ENCODE results near the gene M6PR. TPM values are rescaled to one million over a fixed set of nuclear protein-coding genes. Genes with fewer than 3 reads are reported as not detected.

The M6PR gene
- 181 TPM for total RNA-seq

DNA sequence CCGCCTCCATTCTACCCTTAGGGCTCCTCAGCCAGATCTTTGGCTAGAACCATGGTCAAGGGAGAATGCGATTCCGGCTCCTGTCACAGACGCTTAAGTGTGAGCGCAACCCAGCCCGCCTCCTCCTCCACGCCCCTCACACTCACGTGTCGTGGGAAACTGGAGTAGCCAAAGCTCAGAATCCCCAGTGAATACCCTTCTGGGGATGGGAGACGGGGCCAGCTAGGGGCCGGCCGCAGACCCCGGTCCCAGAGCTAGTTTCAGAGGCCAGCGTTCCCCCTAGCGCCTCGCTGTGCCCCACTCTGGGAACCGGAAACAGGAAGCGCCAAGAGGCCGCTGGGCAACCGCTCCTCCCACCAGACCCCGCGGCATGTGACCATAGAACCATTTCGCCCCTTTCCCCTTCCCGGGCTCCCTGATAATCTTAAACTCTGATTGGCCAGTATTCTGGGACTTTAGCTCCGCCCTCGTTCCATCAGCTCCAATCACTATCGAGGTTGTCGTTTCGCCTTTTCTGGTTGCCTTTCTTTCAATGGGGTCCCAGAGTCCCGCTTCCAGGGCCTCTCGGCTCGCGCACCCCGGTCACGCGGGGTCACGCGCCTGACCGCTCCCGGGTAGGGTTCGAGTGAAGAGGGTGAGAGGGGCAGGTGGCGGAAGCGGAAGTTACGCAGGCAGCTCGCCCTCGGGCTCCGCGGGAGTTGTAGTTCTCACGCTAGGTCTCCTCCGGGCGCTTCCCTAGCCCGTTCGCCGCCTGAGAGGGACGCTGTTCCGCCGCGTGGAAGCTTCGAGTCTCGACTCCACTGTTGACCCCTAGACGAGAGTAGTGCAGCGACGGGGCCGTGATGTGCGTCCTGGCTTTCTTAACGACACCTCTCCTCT, at the start of gene M6PR:
TSS of gene M6PR (minus strand) at position 304 of the 879 bp plus-strand sequence. CDS start 3,241 bp downstream, outside the sequence.
- peak; percentile 95 for DNase-seq (ENCODE audit: low spot score)

DNA sequence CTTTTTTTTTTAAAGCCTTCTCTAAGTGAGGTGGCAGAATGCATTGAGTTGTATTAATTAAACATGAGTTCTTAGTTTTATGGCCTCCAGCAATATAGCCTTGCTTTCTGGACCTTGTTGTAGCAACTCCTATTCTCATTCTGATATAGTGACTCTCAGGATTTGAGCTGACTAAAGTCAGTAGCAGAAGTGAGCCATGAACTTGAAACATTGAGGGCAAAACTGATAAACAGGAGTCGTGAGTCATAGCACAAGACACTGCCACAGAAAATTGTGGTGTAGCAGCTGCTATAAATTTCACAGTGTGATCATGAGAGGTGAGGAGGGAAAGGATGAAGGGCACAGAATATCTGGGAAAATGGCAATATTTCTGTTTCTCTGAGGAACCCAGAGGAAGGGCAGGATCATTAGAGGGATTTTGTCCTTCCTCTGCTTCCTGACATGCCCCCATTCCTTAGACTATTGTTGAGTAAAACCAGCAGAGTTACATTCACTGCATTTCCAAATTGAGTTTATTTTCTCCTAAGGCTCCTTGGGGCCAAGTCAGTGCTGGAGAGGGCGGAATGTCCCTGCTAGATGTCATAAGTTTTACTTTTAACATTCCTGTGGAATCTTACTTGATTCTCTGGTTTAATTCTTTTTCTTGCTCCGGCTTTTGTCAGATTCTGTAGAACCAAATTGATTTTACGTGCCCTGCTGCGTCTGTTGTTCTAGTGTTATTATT, 47.4 kb upstream of the M6PR start:
- no peak for DNase-seq (ENCODE audit: low spot score)

DNA sequence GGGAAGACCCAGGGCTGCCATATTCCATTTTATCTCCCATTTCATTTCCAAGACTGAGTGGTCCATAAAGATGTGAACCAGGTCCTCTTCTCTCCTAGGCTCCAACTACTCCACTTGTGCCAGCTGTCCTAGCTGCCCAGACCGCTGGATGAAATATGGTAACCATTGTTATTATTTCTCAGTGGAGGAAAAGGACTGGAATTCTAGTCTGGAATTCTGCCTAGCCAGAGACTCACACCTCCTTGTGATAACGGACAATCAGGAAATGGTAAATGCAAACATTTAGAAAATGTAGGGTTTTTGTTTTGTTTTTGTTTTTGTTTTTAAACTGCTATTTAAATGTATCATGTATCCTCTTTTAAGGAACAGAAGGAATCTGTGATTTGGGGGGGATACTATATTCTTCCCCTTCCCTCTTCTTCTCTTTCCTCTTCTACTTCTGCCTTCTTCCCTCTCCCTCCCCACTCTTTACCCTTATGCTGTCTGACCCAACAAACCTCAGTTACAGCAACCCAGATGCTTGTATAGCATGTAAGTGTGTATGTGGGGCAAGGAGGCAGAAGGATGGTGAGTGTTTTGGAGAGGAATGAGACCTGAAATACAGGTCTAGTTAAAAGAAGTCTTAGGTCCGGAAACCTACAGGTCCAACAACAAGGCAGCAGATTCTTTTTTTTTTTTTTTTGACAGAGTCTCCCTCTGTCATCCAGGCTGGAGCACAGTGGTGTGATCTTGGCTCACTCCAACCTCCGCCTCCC, 45.8 kb upstream of the M6PR start:
- DNase-seq (ENCODE audit: low spot score), result no peak

DNA sequence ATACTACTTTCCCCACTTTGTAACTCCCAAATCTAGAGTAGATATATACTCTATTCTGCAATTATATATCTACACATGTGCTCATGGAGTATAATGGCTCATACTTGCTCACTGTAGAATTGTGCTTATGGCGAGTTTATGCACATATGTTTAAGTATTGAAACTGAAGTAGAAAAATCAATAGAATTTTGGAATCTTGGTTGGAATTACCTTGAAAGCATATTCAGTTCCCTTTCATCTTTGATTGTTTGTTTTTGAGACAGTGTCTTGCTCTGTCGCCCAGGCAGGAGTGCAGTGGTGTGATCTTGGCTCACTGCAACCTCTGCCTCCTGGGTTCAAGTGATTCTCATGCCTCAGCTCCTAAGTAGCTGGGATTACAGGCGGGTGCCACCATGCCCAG, 44.4 kb upstream of the M6PR start:
- no peak for DNase-seq (ENCODE audit: low spot score)

DNA sequence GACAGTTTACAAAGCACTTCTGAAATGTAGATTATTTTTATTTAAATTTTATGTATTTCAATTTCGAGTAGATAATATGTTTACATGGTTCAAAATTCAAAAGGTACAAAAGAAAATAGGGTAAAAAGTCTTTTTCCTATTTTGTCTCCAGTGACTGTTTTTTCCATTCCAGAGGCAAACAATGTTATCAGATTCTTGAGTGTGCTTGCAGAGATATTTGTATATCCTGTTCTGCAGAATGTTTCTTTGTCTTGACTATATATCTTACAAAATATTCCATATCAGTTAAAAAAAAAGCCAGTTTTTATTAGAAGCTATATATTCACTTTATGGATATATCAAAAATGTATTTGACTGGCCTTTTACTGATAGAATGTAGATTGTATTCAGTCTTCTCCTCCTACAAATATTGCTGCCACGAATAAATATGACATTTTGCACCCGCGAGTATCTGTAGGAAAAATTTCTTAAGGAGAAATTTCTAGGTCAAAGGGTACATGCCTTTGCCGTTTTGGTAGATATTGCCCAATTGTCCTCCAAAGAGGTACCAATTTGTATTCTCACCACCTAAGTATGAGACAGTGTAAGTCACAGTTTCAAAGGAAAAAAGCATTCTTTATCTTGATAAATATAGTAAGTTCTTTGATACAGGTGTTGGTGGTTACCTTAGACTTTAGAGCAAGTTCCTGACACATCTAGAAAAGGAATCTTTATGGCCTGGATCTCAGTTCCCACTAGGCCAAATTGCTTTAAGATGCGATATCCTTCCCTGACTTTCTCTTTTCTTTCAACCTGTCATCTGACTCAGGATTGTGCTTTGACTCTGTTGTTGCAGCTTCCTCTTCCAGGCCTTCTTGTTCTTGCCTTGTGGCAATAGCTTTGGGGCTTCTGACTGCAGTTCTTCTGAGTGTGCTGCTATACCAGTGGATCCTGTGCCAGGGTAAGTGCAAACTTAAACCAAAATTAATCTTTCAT, 42.2 kb upstream of the M6PR start:
- no peak for DNase-seq (ENCODE audit: low spot score)

DNA sequence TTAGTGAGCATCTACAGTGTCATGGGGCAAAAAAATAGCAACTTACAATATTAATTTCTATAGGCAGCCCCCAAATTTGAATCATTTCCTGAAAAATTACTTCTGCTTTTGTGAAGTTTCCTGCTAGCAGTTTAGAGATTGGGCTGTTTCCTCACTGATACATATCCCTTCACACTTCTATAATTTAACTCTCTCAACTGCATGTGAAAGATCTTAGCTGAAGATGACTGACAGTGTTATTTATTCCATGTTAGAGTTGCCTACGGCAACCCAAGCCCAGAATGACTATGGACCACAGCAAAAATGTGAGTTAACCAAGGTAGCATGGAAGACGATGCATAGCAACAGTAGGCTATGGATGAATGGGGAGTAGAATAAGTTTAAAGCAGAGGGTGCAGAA, 40.0 kb upstream of the M6PR start, which contains the start of gene KLRG1:
TSS of gene KLRG1 (plus strand) at position 134 of the 400 bp plus-strand sequence. CDS start at position 224, 90 bp downstream.
- no peak for DNase-seq (ENCODE audit: low spot score)

DNA sequence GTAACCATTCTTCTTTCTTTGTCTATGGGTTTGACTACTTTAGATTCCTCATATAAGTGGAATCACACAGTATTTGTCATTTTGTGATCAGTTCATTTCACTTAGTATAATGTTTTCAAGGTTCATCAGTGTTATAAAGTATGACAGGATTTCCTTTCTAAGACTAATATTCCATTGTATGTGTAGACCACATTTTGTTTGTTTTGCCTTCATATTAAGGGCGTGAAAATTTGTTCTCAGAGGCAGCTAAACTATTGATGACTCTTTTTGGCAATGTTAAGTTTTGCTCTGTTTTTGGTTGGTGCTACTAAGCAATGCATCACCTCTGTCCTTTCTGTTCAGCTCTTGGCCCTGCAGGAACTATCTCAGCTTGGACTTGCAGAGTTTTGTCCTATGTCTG, 38.2 kb upstream of the M6PR start:
- no peak for DNase-seq (ENCODE audit: low spot score)

DNA sequence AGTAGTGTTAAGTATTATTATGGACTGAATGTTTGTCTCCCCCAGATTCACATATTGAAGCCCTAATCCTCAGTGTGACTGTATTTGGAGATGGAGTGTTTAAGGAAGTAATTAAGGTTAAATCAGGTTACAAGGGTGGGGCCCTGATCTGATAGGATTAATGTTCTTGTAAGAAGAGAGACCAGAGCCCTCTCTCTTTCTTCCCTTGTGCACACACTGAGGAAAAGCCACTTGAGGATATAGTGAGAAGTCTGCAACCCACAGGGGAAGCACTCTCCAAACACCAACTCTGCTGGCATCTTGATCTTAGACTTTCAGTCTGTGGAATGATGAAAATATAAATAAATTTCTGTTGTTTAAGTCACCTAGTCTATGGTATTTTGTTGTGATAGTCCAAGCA, 37.7 kb upstream of the M6PR start:
- no peak for DNase-seq (ENCODE audit: low spot score)

DNA sequence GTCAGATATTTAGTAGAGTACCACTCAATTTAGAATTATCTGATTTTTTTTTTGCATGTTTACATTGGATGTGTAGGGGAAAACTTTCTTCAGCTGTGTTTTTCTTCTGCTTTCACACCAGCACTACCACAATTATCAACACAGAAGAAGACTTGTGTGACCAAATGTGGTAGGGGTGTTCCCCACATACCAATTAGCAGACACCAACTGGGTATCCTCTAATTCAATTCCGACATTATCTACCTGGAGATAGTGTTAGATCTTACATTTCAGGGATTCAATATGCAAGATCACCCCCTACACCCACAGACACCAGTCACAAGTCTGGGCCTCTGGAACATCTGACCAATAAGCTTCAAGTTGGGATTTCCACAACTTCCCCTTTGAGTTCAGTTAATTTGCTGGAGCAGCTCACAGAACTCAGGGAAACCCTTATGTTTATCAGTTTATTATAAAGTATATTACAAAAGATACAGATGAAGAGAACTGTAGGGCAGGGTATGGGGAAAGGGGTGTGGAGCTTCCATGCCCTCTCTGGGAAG, 35.8 kb upstream of the M6PR start:
- DNase-seq (ENCODE audit: low spot score), result no peak

DNA sequence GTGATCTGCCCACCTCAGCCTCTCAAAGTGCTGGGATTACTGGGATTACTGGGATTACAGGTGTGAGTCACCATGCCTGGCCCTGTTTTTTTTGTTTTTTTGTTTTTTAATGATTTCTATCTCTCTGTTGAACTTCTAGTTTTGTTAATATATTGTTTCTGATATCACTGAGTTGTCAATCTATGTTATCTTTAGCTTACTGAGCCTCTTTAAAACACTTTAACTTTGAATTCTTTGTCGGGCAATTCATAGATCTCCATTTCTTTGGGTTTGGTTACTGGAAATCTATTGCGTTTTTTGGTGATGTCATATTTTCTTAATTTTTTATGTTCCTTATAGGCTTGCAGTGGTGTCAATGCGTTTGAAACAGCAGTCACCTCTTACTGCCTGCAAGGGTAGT, 30.7 kb upstream of the M6PR start:
- no peak for DNase-seq (ENCODE audit: low spot score)

DNA sequence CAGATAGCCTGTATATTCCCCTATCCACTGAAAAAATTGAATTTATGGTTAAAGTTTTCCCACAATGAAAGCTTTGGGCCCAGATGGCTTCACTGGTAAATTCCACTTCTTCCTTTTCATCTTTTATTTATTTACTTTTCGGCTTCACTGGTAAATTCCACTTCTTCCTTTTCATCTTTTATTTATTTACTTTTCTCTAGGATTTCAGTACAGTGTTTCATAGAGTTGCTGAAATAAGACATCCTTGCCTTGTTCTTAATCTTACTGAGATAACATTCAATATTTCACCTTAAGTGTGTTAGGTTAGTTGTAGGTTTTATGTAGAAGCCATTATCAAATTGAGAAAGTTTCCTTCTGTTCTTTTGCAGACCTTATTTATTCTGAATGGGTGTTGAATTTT, 21.0 kb upstream of the M6PR start:
- DNase-seq (ENCODE audit: low spot score), result no peak

DNA sequence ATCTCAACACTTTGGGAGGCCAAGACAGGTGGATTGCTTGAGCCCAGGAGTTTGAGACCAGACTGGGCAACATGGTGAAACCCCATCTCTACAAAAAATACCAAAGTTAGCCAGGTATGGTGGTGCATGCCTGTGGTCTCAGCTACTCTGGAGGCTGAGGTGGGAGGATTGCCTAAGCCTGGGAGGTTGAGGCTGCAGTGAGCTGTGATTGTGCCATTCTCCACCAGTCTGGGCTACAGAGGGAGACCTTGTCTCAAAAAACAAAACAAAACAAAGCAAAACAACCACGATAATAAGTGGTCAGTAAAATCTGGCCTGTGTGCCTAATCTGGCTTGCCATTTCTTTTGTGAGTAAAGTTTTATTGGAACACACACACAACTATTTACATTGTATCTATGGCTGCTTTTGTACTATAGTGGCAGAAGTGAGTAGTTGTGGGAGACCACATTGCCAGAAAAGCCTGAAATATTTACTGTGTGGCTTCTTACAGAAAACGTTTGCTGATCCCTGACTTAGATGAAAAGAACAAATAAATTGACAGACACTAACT, 20.5 kb upstream of the M6PR start:
- DNase-seq (ENCODE audit: low spot score), result no peak

DNA sequence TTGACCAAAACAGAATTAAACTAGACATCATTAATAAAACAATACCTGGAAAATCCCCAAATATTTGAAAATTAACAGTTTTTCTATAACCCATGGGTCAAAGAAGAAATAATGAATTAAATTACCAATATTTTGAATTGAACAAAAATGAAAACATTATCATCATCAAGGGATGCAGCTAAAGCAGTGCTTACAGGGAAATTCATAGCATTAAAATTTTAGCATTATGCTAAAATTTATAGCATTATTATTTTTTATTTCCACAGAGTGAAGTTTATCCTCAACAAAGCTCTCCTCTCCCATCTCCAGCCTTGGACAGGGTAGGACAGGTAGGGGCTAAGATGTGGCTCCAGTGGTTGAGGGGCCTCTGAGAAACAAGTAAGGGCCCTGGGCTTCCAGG, 19.3 kb upstream of the M6PR start:
- no peak for DNase-seq (ENCODE audit: low spot score)

DNA sequence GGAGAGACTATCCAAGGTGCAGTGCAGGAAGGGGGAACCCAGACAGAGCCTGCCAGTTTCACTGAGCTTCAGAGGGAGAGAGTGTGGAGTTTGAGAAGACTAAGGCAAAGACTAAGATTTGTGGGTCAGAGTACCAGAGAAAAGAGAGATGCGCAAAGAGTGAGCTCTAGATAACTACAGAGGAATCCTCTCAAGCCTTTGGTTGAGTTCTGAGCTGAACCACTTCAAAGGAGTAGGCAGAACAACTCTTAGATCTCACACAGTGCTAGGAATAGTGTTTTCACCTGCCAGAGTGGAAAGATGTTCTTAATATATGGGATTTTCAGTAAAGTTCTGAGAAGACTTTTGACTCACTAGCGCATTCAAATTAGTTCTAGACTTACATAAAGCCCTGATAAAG, 10.7 kb upstream of the M6PR start:
- DNase-seq (ENCODE audit: low spot score), result no peak

DNA sequence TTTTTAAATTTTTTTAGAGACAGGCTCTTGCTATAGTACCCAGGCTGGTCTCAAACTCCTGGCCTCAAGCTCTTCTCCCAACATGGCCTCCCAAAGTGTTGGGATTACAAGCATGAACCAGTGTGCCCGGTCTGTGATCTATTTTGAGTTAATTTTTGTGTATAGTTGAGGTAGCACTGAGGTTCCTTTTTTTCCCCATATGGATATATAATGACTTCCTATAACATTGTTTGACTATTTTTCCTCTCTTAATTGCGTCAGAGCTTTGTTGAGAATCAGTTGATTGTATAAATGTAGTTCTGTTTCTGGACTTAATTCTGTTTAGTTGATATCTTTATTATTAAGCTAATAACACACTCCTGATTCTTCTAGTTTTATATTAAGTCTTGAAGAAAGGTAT, 8.6 kb upstream of the M6PR start:
- DNase-seq (ENCODE audit: low spot score), result no peak

DNA sequence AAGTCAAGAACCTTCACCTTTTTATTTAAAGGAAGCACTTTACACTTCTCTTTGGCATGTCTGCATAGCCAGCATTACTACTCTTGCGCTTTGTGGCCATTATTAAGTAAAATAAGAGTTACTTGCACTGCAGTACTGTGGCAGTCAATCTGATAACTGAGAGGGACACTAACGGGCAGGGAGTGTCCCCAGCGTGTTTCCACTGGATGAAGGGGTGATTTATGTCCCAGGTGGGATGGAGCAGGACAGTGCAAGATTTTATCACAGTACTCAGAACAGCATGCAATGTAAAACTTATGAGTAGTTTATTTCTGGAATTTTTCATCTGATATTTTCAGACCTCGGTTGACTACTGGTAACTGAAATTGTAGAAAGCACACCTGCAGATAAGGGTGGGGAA, 8.1 kb upstream of the M6PR start:
- no peak for DNase-seq (ENCODE audit: low spot score)

DNA sequence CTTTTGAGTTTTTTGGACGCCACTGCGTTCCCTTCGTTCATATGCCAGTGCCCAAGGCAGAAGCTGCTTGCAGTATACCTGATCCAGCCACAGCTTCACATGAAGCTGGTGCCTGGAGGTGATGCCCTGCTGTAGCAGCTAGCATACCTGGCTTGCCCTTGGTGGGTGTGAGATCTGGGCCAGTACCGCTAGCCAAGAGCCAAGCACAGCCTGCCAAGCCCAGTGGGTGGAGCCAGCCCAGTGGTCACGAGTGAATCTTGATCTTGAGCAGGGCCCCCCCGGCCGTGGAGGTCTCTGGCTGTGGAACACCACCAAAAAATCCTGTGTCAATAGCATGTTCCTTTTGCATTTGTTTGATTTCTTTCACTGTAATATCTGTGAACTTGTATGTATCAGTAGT, 7.3 kb upstream of the M6PR start:
- no peak for DNase-seq (ENCODE audit: low spot score)

DNA sequence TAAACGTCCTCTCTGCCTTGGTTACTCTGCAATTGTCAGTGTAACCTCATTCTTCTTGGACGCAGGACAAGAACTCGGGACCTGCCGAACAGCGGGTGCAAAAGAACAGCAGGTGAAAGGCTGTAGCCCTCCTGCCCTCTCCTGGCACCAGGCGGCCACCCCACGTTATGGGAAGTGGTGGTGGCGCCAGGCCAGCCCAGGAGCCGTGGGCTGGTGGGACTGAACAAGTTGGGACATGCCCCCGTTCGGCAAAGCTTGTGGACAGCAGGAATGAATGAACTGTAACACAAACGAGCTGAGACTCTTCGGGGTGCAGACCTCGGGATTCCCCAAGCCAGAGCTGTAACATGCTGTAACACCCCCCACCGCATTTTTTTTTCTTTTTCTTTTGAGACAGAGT, 6.6 kb upstream of the M6PR start:
- no peak for DNase-seq (ENCODE audit: low spot score)

DNA sequence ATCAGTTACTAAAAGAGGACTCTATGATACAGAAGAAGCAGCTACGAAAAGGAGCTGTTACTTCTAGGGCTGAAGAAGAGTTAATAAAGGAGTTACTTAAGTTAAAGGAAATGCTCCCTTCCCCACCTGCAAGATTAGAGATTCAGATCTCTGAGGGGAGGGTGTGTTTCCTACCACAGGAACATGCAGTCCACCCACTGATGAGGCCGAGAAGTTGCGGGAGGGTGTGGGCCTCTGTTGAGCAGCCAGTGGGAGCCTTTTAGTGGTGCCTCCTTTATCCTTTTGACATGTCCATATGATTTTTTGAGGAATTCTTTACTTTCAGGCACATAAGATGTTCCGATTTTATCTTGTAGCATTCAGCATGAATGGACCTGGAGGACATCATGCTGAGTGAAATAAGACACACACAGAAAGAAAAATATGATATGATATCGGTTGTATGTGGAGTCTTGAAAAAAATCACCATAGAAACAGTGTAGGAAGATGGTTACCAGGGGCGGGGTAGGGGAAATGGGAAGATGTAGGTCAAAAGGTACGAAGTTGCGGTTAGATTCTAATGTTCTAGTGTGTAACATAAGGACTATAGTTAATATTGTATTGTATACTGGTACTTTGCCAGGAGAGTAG, 4.4 kb upstream of the M6PR start:
- DNase-seq (ENCODE audit: low spot score), result no peak

DNA sequence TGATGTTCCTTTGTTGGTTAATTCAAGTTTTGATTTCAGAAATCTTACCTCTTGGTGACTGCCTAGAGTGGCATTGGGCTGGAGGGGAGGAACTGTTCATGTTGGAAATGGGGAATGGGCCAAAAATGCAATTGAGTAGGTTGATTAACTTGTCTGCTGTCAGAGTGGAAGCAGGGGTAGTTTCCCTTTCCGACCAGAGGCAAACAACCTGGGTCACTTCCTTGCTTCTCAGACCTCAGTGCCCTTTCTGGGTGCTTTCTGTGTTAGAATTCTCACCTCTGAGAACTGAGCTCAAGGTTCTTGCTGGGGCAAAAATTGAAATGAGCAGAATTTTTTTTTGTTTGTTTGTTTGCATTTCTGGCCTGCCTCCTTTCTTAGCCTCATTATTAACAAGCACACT, 2.3 kb upstream of the M6PR start:
- no peak for DNase-seq (ENCODE audit: low spot score)
